PFSK-1 (cell line): ENCODE measurements around the gene HSDL2.

ENCODE experiments used
- FOXP2 ChIP-seq: optimal IDR thresholded peaks from 2 replicates; pipeline ENCODE3; 2011; ENCODE audit warnings: borderline replicate concordance, control low read depth, inconsistent platforms; ENCODE audit not compliant: insufficient read depth; ENCODE audit errors: extremely low read length, extremely low read depth
- POLR2AphosphoS5 ChIP-seq: IDR thresholded peaks from 2 replicates; pipeline ENCODE4 v1.6.1; 2012; ENCODE audit warnings: low read depth, mild to moderate bottlenecking, control low read depth, low read length, moderate library complexity
- REST ChIP-seq, 2 experiments: IDR thresholded peaks; 2 replicates each; pipeline versions ENCODE4 v1.6.1 to v1.8.0; 2011 to 2012; ENCODE audit warnings: low read depth in 2 of 2, low read length in 2 of 2, control low read depth in 1 of 2, inconsistent platforms in 1 of 2, mild to moderate bottlenecking in 1 of 2, moderate library complexity in 1 of 2; ENCODE audit not compliant: insufficient read depth in 1 of 2
- SIN3A ChIP-seq: IDR thresholded peaks from 2 replicates; pipeline ENCODE4 v1.6.1; 2012; ENCODE audit warnings: mild to moderate bottlenecking, low read length, moderate library complexity, borderline replicate concordance; ENCODE audit not compliant: insufficient read depth
- TAF1 ChIP-seq: IDR thresholded peaks from 2 replicates; pipeline ENCODE4 v1.6.1; 2012; ENCODE audit warnings: low read length, control low read depth, borderline replicate concordance; ENCODE audit not compliant: insufficient read depth

Gene HSDL2

GRCh38 chr9:112505086-112505485, 125.2 kb downstream of the HSDL2 start:
- no peak for TF ChIP-seq REST (IDR thresholded peaks at IDR 0.05; ENCODE audit: insufficient read depth in 1 of 2, low read depth in 2 of 2, low read length in 2 of 2)
- TF ChIP-seq TAF1: no peak
- TF ChIP-seq POLR2AphosphoS5: no peak
- no peak for TF ChIP-seq SIN3A
- TF ChIP-seq FOXP2: no peak

GRCh38 chr9:112505607-112506006, 125.7 kb downstream of the HSDL2 start:
- TF ChIP-seq POLR2AphosphoS5 (no peak), TAF1 (no peak), SIN3A (no peak), REST (IDR thresholded peaks at IDR 0.05; ENCODE audit: insufficient read depth in 1 of 2, low read depth in 2 of 2, low read length in 2 of 2) (no peak), FOXP2 (no peak)

- no peak for TF ChIP-seq FOXP2
- no peak for TF ChIP-seq SIN3A
- TF ChIP-seq TAF1: no peak
- no peak for TF ChIP-seq REST (IDR thresholded peaks at IDR 0.05; ENCODE audit: insufficient read depth in 1 of 2, low read depth in 2 of 2, low read length in 2 of 2)
- no peak for TF ChIP-seq POLR2AphosphoS5
Observed at GRCh38 chr9:112506571-112506970, 126.7 kb downstream of the HSDL2 start.

- no peak for TF ChIP-seq TAF1
- no peak for TF ChIP-seq SIN3A
- no peak for TF ChIP-seq REST (IDR thresholded peaks at IDR 0.05; ENCODE audit: insufficient read depth in 1 of 2, low read depth in 2 of 2, low read length in 2 of 2)
- no peak for TF ChIP-seq FOXP2
- no peak for TF ChIP-seq POLR2AphosphoS5
Observed at GRCh38 chr9:112507001-112507680, 127.2 kb downstream of the HSDL2 start.

- no peak for TF ChIP-seq FOXP2
- no peak for TF ChIP-seq TAF1
- no peak for TF ChIP-seq POLR2AphosphoS5
- no peak for TF ChIP-seq REST (IDR thresholded peaks at IDR 0.05; ENCODE audit: insufficient read depth in 1 of 2, low read depth in 2 of 2, low read length in 2 of 2)
- TF ChIP-seq SIN3A: no peak
Observed at GRCh38 chr9:112508377-112508776, 128.5 kb downstream of the HSDL2 start.
